ENCODE measurements around the gene HLA-A. TPM values are rescaled to one million over a fixed set of nuclear protein-coding genes. Genes with fewer than 3 reads are reported as not detected.

Gene HLA-A
- total RNA-seq, 1 experiment from 2014 or later, result 451 TPM

DNA sequence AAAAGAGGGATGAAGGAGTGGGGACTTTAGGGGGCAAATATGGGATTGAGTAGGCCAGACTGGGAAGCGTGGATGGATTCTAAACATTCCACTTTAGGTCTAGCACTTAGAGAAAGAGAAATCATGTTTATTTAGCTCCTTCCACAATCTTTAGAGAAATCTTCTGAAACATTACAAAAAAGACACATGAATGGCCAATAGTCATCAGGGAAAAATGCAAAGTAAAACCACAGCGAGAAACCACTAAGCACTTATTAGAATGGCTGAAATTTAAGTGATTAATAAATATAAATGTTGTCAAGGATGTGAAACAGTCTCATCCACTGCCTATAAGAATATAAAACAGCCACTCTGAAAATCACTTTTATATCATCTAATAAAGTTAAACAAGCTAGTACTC is 46.9 kb downstream of the HLA-A start:
- DNase-seq, result no peak
- TF ChIP-seq, protein P1, sequence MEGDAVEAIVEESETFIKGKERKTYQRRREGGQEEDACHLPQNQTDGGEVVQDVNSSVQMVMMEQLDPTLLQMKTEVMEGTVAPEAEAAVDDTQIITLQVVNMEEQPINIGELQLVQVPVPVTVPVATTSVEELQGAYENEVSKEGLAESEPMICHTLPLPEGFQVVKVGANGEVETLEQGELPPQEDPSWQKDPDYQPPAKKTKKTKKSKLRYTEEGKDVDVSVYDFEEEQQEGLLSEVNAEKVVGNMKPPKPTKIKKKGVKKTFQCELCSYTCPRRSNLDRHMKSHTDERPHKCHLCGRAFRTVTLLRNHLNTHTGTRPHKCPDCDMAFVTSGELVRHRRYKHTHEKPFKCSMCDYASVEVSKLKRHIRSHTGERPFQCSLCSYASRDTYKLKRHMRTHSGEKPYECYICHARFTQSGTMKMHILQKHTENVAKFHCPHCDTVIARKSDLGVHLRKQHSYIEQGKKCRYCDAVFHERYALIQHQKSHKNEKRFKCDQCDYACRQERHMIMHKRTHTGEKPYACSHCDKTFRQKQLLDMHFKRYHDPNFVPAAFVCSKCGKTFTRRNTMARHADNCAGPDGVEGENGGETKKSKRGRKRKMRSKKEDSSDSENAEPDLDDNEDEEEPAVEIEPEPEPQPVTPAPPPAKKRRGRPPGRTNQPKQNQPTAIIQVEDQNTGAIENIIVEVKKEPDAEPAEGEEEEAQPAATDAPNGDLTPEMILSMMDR (IDR thresholded peaks at IDR 0.05; ENCODE audit: unreplicated experiment), result no peak
- no peak overlapping the region for H3K4me3 Mint-ChIP-seq (ENCODE audit: low read depth, unreplicated experiment)
- H3K27me3 Mint-ChIP-seq (ENCODE audit: unreplicated experiment), result peaks cover 12% of the 10 kb centered on the region
- H3K9me3 Mint-ChIP-seq (ENCODE audit: low read depth, unreplicated experiment), result no peaks in the 10 kb centered on the region
- intact Hi-C loops (cut with micrococcal nuclease; ENCODE audit: unreplicated experiment), result no loop called here
- no peaks in the 10 kb centered on the region for H3K36me3 Mint-ChIP-seq (ENCODE audit: insufficient read depth, unreplicated experiment)
- H3K27ac Mint-ChIP-seq (ENCODE audit: unreplicated experiment), result no peak overlapping the region
- no peaks in the 10 kb centered on the region for H3K4me1 Mint-ChIP-seq (ENCODE audit: low read depth, unreplicated experiment)
- BruUV-seq (replicated peaks), result no TSS peak
- CTCF ChIA-PET, result no interaction called here

DNA sequence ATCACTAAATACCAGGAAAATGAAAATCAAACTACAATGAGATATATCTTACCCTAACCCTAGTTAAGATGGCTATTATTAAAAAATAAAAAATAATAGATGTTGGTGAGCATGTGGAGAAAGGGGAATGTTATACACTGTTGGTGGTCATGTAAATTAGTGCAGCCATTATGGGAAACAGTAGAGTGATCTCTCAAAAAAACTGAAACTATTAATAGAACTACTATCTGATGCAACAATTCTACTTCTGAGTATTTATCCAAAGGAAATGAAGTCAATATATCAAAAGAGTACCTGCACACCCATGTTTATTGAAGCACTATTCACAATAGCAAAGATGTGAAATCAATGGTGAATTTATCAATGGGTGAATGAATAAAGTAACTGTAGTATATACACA is 48.6 kb downstream of the HLA-A start:
- H3K4me1 Mint-ChIP-seq (ENCODE audit: low read depth, unreplicated experiment), result no peaks in the 10 kb centered on the region
- no peaks in the 10 kb centered on the region for H3K36me3 Mint-ChIP-seq (ENCODE audit: insufficient read depth, unreplicated experiment)
- intact Hi-C loops (cut with micrococcal nuclease; ENCODE audit: unreplicated experiment), result no loop called here
- CTCF ChIA-PET, result no interaction called here
- no TSS peak for BruUV-seq (replicated peaks)
- H3K9me3 Mint-ChIP-seq (ENCODE audit: low read depth, unreplicated experiment), result no peaks in the 10 kb centered on the region
- H3K4me3 Mint-ChIP-seq (ENCODE audit: low read depth, unreplicated experiment), result no peak overlapping the region
- H3K27me3 Mint-ChIP-seq (ENCODE audit: unreplicated experiment), result peaks cover 19% of the 10 kb centered on the region
- TF ChIP-seq, protein P1 (IDR thresholded peaks at IDR 0.05; ENCODE audit: unreplicated experiment), result no peak
- no peak for DNase-seq
- no peak overlapping the region for H3K27ac Mint-ChIP-seq (ENCODE audit: unreplicated experiment)

DNA sequence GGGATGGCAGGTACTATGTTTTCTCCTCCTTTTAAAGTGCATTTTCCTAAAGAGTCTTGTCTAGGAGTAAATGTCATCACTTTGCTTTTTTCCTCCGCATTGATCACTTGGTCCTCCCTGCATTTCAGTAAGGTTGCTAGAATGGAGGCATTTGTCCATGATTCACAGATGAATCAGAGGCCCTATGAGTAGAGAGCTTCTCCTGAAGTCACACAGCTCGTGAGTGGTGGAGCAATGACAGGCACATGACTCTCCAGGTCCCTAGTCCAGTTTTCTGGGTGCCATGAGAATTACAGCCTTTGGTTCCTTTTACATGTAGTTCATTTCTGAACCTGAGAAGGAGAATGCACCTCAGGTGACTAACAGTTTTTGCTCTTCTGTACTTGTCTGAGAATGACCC is 50.5 kb downstream of the HLA-A start:
- Mint-ChIP-seq H3K4me1 (ENCODE audit: low read depth, unreplicated experiment) (no peaks in the 10 kb centered on the region), H3K27me3 (ENCODE audit: unreplicated experiment) (peaks cover 38% of the 10 kb centered on the region), H3K9me3 (ENCODE audit: low read depth, unreplicated experiment) (no peaks in the 10 kb centered on the region), H3K27ac (ENCODE audit: unreplicated experiment) (no peak overlapping the region), H3K4me3 (ENCODE audit: low read depth, unreplicated experiment) (no peak overlapping the region), H3K36me3 (ENCODE audit: insufficient read depth, unreplicated experiment) (no peaks in the 10 kb centered on the region)
- no peak for DNase-seq
- intact Hi-C loops (cut with micrococcal nuclease; ENCODE audit: unreplicated experiment), result no loop called here
- TF ChIP-seq, protein P1 (IDR thresholded peaks at IDR 0.05; ENCODE audit: unreplicated experiment), result no peak
- no TSS peak for BruUV-seq (replicated peaks)
- CTCF ChIA-PET, result no interaction called here

DNA sequence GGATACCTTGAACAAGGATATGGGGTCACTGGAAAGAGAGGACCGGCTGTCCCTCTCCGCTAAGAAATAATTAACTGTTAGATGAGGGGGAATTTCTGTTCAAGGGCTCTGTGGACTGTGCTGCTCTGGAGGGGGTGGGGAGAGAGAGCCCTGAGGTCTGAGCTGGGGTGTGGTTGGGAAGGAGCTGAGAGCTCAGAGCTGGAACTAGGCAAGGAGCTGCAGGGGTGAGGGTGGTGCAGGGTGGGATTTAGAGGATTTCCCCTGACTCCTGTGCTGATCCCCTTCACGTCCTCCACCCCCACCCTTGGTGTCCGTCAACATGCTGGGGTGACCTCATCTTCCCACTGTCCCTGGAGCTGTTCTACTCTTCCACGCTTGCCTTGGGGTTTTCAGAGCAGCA is 52.5 kb downstream of the HLA-A start:
- intact Hi-C loops (cut with micrococcal nuclease; ENCODE audit: unreplicated experiment), result no loop called here
- CTCF ChIA-PET, result interaction anchor here (1.3 kb wide), 1 partner anchor 9 kb away, joined by 4 read pairs; no protein-coding TSS in a partner anchor
- H3K4me3 Mint-ChIP-seq (ENCODE audit: low read depth, unreplicated experiment), result no peak overlapping the region
- H3K9me3 Mint-ChIP-seq (ENCODE audit: low read depth, unreplicated experiment), result no peaks in the 10 kb centered on the region
- peaks cover 58% of the 10 kb centered on the region for H3K27me3 Mint-ChIP-seq (ENCODE audit: unreplicated experiment)
- H3K36me3 Mint-ChIP-seq (ENCODE audit: insufficient read depth, unreplicated experiment), result no peaks in the 10 kb centered on the region
- TF ChIP-seq, protein P1 (IDR thresholded peaks at IDR 0.05; ENCODE audit: unreplicated experiment), result no peak
- H3K27ac Mint-ChIP-seq (ENCODE audit: unreplicated experiment), result no peak overlapping the region
- no TSS peak for BruUV-seq (replicated peaks)
- no peaks in the 10 kb centered on the region for H3K4me1 Mint-ChIP-seq (ENCODE audit: low read depth, unreplicated experiment)
- no peak for DNase-seq

Data from Calu3 (cell line).